Kasumi-1 (cell line): ENCODE measurements around the gene TMC1.

Source experiments
- DNase-seq, 2 experiments: peaks; one replicate each; lab custom pipeline; 2025; lab: John Stamatoyannopoulos, UW

The TMC1 gene

DNA sequence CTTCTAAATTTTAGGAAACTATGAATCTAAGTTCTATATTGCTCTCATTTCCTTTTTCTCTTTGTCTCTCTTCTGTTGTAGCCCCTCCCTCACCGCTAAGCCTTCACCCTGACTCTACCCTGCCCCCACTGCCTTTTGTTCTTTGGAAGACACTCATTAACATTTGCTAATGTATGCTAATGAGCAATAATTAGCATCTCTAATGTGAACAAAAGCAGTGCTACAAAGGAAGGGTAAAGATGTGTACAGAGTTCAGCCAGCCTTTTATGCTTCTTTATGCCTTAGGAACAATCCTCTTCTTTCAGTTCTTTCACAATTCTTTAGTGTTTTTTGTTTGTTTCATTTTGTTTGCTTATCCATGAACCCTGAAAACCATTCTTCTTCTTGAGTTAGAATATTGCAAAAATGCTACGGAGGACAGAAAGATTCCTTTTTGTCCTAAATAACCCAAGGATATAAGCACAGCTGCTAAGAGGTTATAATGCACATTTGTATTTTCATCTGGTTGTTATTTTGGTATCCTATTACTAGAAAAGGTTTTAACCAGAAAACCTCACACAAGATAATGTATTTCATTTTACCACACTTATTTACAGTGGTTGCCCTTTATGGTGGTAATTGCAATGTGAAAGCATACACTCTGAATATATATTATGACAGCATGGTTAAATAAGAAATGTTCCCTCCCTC lies 159.3 kb downstream of the TMC1 start:
- DNase-seq, result no peak

DNA sequence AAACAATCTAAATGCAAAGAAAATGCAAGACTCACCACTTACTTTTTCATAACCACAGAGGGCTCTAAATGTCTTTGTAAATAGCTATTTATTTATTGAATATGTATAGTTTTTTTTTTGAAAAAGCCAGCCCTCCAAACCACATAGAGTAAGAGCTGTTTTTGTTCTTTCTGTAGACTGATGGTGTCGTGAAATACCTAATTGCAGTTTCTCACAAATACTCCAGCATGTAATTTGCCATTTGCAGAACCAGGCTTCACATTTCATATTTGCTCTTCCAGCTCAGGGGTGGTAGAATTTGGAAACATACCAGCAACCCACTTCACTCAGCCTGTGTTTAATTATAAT lies 159.8 kb downstream of the TMC1 start:
- no peak for DNase-seq

DNA sequence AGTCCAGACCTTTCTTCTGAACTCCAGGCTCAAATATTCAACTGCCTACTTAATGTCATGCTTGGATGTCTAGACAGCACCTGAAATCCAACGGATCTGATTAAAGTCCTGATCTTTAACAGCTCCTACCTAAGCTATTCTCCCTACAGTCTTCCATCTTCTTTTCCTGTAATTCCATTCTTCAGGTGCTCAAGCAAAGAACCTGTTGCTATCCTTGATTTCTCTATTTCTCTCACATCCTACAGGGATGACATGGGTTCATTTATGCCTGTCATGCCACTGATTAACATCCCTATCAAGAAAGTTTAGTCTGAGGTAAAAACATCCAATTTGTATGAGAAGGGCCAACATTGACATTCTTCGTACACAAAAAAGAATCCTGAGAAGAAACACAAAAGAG lies 163.2 kb downstream of the TMC1 start:
- no peak for DNase-seq

DNA sequence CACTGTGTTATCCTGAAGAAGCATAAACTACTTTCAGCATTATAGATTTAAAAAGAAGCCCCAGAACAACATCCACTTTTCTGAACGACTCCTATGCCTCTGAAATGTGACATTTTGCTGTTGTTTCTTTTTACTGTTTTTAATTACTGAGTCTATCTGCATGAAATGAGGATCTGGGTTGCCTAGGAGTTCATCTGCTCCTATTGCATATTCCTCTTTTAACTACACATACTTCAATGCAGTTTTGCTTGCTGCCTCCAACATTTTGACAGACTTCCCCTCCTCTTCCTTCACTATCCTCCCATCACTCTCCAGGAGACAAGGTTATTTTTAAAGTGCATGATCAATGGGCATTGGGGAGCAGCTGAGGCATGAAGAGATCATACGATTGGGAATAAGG lies 164.5 kb downstream of the TMC1 start:
- no peak for DNase-seq

DNA sequence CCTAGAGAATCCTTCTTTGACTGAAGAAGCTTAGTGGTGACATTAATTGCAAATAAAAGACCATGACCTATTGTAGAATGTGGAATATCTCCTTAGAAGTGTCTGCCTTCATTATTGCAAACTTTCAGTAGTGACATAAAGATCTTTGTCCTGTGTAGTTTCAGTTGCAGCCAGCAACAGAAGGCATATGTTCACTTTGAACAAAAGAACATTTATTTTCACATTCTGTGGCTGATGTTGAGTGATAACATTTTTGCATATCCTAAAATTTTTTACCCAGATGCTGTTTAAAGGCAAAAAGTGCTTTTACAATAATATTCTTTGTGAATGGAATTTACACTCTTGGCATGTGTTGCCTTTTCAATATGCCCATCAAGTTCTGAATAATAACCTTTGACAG lies 165.9 kb downstream of the TMC1 start:
- no peak for DNase-seq

DNA sequence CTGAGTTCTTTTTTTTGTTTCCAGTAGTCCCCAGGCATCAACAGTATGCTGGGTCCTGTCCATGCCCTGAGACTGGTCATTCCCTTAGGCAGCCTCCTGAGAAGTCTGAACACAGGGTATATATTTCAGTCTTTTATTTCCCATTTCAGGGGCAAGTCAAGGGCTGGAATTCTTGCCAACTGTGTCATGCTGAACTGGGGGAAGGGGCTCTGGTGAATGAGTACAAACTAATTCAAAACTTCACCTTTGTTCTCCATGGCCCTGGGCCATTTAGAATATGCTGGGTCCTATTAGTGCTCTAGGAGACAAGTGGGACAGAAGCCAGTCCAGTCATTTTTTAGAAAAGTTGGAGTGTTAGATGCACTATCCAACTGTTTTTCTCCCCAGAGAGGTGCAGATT lies 170.3 kb downstream of the TMC1 start:
- DNase-seq, result no peak

DNA sequence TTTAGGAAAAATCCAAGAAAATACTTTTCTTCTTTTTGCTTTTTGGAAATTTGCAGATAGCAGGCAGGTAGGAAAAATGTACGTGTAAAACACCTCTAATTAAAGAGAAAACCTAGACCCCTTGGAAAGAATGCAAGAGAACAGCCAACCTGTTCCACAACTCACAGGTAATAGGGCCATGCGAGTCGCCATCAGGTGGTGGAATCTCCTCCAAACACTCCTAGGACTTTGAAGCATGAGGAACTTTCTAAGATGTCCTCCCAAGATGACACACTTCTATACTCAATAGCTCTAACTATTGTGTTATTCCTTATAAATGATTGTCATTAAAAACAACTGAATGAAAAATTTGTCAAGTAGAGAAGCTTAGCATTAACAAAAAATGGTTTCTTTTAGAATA lies 174.0 kb downstream of the TMC1 start:
- no peak for DNase-seq

DNA sequence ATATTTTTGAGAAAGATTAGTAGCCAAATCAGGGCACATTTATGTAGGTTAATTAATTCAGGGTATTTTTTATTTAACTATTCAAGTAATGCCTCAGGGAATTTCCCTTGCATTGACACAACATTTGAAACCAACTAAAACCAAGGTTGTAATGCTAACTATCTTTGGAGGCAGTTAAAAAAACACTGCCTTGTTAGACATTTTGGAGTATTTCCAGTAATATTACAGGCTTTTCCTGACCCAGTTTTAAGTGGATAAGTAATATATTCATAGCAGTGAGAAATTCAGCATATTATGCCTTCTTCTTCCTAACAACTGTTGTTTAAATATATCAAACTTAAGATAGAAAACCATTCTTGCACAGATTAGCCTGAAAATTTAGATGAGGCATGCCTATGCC lies 175.1 kb downstream of the TMC1 start:
- no peak for DNase-seq

DNA sequence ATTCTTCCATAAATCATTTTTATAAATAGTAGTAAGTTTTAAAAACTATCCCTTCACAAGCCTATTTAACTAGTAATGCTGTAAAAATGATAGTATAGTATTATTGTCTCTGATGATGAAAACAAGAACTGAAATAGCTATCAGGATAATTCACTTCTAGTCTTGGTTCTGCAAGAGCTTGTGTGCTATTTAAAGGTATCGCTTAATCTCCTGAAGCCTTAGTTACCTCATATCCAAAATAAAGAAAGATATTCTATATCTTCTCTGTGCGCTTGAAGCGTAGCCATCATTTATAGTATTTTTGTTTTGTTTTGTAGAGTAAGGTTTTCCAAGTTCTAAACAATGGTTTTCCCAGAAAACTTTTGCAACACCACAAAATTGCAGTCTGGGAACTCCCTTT lies 180.1 kb downstream of the TMC1 start:
- no peak for DNase-seq

DNA sequence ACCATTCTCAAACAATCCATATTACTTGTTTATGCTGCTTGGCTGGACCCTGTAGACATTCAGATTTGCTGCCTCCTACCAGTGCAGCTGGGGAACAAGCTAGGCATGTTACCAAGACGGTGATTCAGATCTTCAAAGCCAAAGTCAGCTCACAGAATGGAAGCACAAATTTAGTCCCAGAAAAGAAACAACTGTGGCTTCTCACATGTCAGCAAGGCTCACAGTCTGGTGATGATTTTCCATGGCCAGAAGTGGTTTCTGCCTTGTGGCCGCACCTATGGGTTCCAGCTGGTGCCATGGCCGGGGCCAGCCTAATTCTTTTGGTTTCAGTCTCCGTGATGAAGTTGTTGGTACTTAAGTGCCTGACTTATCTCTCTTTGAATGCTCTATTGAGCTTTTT lies 182.2 kb downstream of the TMC1 start:
- DNase-seq, result no peak

DNA sequence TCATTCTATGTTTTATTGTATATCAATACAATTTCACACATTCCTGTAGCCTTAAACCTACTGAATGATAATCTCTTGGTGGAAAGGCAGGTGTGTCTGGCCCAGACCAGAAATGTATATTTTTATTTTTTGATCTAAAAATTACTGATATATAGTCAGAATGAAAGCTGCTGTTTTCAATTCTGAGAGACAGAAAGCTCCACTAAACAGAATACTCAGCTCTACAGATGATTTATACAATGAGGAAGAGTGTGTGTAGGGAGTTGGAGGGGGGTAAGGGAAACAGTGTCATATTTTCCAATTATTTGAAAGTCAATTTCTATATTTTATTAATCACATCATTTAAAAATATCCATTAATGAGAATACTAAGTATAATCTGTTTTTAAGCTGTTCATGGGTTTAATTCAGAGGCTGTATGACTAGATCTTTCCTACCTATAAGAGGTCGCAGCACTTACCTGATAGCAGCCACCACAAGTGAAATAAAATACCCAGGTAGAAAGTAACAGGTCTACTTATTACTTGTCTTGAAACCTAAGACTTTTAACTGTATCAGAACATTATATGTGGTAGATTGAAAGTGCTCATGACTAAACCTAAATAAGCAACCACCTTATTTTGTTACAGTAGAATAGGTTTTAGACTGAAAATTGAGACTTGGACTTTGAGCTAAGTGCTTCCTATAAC lies 183.4 kb downstream of the TMC1 start:
- no peak for DNase-seq

DNA sequence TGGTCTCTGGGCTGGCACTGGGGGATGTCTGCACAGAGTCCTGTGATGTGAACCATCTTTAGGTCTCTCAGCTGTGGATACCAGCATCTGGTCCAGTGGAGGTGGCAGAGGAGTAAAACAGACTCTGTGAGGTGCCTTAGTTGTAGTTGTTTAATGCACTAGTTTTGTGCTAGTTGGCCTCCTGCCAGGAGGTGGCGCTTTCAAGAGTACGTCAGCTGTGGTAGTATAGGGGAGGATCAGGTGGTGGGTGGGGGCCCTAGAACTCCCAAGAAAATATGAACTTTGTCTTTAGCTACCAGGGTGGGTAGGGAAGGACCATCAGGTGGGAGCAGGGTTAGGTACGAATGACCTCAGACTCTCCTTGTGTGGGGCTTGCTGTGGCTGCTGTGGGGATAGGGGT lies 197.1 kb downstream of the TMC1 start:
- DNase-seq, result no peak

DNA sequence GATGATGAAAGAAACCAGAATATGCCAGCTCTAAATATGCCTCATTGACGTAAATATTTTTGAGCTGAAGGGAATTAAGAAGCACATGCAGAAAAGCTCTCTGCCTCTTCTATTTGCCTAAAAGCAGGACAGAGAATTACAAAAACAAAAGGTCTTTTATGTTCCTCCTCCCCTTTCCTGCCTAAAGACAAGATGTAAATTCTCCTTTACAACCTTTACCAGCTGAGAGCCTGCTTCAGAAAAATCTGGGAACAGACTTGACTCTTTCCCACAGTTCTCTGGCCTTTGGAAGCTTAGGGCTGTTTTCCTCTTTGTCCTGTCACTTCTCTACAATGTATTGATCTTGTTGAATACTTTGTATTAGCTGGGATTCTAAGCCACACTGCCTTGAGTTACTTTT lies 199.7 kb downstream of the TMC1 start:
- no peak for DNase-seq

DNA sequence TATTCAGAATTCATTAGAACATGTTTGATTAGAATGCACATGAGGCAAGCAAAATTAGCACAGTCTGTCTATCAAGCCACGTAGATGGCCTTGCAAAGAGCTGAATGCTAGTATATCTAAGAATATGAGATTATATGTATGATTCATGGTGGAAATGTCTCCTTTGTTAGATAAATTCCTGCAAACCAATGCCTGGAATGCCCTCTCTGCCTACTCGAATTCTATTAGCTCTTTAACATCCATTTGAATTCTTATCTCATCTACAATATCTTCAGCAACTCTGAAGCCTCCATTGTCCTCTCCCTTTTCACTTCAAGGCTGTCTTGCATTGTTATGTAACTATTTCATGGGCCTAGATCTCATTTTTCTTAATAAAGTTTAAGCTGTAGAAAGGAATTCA lies 205.5 kb downstream of the TMC1 start:
- DNase-seq, result no peak

DNA sequence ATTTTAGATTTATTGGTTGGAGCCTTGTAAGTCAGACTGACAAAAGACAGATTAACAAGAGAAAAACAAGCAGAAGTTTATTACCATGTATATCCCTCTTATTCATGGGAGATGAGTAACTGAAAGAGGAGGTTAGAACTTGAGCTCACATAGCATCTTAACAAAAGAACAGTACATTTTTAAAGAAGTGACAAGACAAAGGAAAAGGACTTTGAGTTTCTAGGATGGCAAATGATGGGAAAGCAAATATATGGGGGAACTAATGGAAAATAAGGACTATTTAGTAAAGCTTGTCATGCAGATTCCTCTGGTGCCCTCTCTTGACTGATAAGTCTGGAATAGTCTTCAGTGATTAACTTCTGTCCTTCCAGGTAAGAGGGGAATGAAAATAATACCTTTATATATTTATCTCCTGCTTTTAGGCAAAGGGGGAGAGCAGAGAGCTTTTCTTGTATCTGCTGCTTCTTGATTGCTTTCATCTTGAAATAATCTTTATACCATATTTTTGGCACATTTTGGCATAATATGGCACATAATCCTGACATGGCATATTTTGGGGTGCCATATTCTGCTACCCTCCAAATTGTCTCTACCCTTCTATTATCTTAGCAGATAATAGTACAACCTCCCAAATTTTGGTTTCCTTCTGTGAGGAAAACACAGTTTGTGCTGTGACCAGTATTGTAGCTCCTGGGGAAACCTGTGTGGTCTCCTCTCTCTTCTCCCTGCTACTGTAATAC lies 206.8 kb downstream of the TMC1 start:
- no peak for DNase-seq

DNA sequence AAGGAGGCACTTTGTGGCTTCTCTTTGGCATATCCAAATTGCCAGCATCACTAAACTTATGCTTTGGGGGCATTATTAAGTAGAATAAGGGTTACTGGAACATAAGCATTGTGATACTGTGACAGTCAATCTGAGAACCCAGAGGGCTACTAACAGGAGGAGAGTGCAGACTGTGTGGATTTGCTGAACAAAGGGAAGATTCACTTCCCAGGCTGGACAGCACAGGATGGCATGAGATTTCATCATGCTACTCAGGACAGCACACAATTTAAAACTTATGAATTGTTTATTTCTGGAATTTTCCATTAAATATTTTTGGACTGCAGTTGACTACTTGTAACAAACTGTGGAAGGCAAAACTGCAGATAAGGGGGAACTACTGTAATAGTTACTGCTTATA lies 212.5 kb downstream of the TMC1 start:
- DNase-seq, result no peak

DNA sequence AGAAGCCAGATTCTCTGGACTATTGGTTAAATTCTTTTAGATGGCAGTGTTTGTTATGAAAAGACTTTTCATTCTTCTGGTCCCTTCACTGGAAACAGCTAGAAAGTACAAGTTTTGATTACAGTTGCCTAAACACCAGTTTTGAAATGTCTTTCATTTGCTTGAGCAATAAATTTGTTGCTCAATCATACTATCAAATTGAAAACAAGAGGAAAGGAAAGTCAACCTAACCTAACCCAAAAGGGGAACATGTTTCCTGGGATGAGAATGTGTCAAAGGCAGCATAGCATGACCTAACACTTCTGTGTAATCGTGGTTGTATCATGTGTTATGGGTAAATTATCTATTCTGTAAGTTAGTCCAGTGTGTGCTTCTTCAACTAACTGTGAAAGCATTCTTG lies 213.2 kb downstream of the TMC1 start:
- no peak for DNase-seq

DNA sequence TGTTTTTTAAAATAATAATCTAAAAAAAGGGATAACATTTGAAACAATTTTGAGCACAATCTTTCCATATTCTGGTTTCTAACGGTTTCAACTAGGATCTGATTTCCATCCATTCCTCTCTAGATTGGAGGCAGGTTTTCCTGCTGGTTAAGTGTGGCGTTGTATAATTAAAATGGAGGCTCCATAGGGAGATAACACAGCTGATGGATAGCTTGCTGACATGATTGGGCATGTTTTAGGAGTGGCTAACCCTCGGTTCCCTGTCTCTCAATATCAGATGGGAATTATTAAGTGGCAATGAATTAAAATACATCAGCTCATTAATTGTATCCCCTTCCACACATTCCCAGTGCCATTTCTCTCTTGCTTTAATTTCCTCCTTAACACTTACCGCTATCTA lies 222.4 kb downstream of the TMC1 start:
- no peak for DNase-seq

DNA sequence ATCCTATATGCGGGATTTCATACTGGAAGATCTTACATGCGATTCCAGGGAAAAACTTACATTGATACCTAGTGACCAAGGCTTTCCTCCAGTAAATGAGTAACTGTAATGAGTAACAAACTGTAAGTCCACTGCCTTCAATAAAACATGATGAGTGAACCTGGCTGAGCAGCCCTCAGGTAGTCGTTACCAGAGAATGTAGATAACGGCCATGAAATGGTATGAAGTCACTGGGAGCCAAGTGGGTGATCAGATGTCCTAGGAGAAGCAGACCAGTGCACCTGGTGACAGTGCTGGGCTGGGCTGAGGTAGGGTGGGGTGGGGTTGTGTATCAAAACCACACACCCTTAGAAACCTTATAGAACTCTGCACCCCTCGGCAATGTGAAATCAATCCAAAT lies 227.9 kb downstream of the TMC1 start:
- no peak for DNase-seq

DNA sequence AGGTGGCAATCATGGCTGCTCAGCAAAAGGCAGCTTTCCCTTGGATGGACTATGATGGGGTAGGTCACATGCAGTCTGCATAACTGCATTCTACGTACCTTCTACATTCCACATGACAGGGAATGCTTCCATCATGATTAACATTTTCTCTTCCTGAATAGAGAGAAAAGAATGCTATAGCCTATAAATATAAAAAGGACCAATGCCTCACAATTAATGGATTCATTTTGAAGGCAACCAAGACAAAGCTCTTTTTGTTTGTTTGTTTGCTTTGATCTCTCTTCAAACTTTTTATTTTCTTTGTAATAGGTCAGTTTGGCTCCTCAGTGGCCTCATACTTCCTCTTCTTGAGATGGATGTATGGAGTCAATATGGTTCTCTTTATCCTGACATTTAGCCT lies 230.1 kb downstream of the TMC1 start:
- no peak for DNase-seq

DNA sequence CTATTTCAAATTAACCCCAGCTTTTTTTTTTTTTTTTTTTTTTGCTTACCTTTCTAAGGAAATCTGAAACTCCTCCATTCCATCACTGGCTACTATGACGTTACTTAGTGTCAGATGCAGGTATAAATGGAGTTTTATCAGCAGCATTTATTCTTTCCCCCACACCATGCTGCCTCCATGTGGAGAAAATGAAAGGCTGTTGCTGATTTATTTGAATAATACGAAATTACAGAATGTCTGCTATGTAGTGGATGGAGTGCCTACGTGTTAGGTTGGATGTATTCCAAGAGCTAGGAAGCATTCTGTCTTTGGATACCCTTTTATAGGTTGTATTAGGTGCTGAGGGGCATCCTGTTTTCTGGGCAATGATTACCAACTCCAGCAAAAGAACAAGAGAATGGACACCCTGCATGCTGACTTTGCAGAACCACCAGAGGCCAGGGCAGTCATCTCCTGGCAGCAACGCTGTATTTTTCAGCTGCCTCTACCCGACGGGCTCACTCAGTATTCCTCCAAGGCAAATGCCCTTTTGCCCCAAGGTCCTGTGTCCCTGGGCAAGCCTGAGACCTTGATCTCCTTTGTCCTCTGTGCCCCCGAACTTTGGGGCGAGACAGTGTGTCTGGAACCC lies 232.0 kb downstream of the TMC1 start:
- no peak for DNase-seq

DNA sequence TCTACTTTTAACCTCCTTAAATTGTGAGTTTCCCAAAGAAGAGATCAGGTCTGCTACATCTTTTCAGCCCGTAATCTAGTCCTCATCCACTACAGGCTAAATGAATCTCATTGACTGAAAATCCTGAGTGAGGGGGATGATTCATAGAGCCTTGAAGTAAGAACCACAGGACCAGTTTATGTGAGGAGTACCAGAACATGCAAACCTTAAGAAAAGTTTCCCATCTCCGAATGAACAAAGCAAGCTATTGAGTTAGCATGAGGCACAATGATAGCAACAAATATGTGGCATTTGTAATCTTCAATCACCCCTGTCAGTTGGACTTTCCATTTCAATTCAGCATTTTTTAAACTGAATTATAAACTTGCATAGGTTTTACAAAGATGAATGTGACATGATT lies 234.4 kb downstream of the TMC1 start:
- DNase-seq, result no peak

DNA sequence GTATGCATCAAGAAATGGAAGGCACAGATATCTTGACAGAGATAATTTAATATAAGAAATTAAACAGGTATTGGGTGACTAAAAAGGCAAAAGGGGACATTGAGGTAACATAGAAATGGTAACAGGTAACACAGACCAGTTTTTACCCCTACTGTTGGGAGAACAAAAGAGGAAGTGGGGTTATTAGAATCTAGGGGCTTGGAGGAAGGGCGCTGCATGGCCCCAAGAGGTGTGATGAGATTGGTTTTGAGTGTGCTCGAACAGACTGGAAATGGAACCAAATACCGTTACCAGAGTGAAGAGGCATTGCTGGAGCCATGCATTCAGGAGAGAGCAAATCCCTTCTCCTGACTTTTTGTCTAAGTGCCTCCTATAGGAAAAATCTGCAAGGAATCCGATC lies 237.5 kb downstream of the TMC1 start:
- no peak for DNase-seq
